ENCODE results near the gene SAMD4B.

Gene SAMD4B

GRCh38 chr19:39427707-39428106 is 85.5 kb downstream of the SAMD4B start:
- H3K4me3 ChIP-seq (ENCODE audit: low read length), result no peak overlapping the region
- no peak for TF ChIP-seq CTCF (IDR thresholded peaks at IDR 0.05; ENCODE audit: insufficient read depth, low read depth, low read length, missing control alignments)
- DNase-seq (ENCODE audit: low read depth), result no peak

- no peak for DNase-seq (ENCODE audit: low read depth)
- H3K4me3 ChIP-seq (ENCODE audit: low read length), result no peak overlapping the region
- TF ChIP-seq CTCF (IDR thresholded peaks at IDR 0.05; ENCODE audit: insufficient read depth, low read depth, low read length, missing control alignments), result no peak
These were observed 86.3 kb downstream of the SAMD4B start for GRCh38 chr19:39428283-39429112.

GRCh38 chr19:39430675-39431593 is 88.7 kb downstream of the SAMD4B start:
- DNase-seq (ENCODE audit: low read depth), result peak; percentile 97
- no peak for TF ChIP-seq CTCF (IDR thresholded peaks at IDR 0.05; ENCODE audit: insufficient read depth, low read depth, low read length, missing control alignments)
- H3K4me3 ChIP-seq (ENCODE audit: low read length), result no peak overlapping the region

- TF ChIP-seq CTCF (IDR thresholded peaks at IDR 0.05; ENCODE audit: insufficient read depth, low read depth, low read length, missing control alignments), result no peak
- no peak overlapping the region for H3K4me3 ChIP-seq (ENCODE audit: low read length)
- no peak for DNase-seq (ENCODE audit: low read depth)
These were observed 90.4 kb downstream of the SAMD4B start for GRCh38 chr19:39432677-39433025.

GRCh38 chr19:39433480-39434079 is 91.4 kb downstream of the SAMD4B start:
- no peak overlapping the region for H3K4me3 ChIP-seq (ENCODE audit: low read length)
- TF ChIP-seq CTCF (IDR thresholded peaks at IDR 0.05; ENCODE audit: insufficient read depth, low read depth, low read length, missing control alignments), result no peak
- DNase-seq (ENCODE audit: low read depth), result no peak

- peak overlapping the region; percentile 99 for H3K4me3 ChIP-seq (ENCODE audit: low read length)
- no peak for TF ChIP-seq CTCF (IDR thresholded peaks at IDR 0.05; ENCODE audit: insufficient read depth, low read depth, low read length, missing control alignments)
- no peak for DNase-seq (ENCODE audit: low read depth)
These were observed 92.2 kb downstream of the SAMD4B start for GRCh38 chr19:39434123-39435076.

All from epithelial cell of esophagus (primary cell).